ES-I3 (cell line): ENCODE results near the gene SUPT6H.
"Not testable (repeated sequence)": the region's sequence is repeated elsewhere in the genome, so short reads cannot be mapped to it uniquely, and the experiment has no call there.

Source experiments
- H3K36me3 ChIP-seq: 2 replicates; pipeline ENCODE4 v1.6.1; 2013; ENCODE audit warnings: mild to moderate bottlenecking, low read length, control low read depth, moderate library complexity; ENCODE audit not compliant: insufficient read depth
- H3K4me1 ChIP-seq: 2 replicates; pipeline ENCODE4 v1.6.1; 2013; ENCODE audit warnings: mild to moderate bottlenecking, control low read depth, low read length; ENCODE audit not compliant: insufficient read depth
- H3K9ac ChIP-seq: 2 replicates; pipeline ENCODE4 v1.6.1; 2013; ENCODE audit warnings: low read depth, mild to moderate bottlenecking, low read length, moderate library complexity
- H3K9me3 ChIP-seq: 2 replicates; pipeline ENCODE4 v1.6.1; 2013; ENCODE audit warnings: mild to moderate bottlenecking, low read length, moderate library complexity; ENCODE audit not compliant: control insufficient read depth, insufficient read depth

The SUPT6H gene

DNA sequence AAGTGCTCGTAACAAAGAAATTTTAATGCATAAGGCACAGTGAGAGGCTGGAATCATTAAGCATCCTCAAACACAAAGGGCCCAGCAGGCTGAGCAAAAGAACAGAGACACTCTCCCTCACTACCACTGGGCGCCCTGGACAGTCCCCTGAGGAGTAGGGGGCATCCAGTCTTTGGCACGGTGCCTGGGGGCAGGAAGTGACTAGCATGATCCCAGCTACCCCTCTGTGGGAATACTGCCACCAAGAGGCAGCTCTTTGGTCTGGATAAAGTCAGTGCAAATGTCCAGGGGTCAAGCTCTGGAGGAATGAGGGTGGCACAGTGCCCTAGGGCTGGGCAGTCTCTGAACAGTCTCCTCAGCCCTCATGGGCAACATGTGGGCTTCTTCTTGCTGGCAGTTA lies 52.3 kb downstream of the SUPT6H start:
- no peak overlapping the region for H3K9ac ChIP-seq
- peaks cover 17% of the 10 kb centered on the region for H3K4me1 ChIP-seq
- no peaks in the 10 kb centered on the region for H3K9me3 ChIP-seq
- H3K36me3 ChIP-seq = no peaks in the 10 kb centered on the region; the same call in 1 of the 2 replicates

DNA sequence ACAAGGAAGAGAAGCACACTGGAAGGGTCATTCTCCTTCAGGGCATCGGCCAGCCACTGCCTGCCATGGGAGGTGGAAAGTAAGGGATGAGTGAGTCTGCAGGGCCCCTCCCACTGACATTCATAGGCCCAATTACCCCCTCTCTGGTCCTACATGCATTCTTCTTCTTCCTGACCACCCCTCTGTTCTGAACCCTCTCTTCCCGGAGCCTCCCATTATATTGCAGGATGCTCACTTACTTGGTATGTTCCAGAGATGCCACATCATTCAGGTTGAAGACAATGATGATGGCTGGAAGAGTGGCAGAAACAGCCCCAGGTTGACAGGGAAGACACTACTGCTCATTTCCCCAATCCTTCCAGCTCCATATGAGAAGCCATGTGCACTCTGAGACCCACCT lies 53.2 kb downstream of the SUPT6H start:
- Histone ChIP-seq H3K9me3 (no peaks in the 10 kb centered on the region), H3K36me3 (peaks cover 1% of the 10 kb centered on the region; the same call in 1 of the 2 replicates), H3K9ac (no peak overlapping the region), H3K4me1 (peaks cover 14% of the 10 kb centered on the region)

DNA sequence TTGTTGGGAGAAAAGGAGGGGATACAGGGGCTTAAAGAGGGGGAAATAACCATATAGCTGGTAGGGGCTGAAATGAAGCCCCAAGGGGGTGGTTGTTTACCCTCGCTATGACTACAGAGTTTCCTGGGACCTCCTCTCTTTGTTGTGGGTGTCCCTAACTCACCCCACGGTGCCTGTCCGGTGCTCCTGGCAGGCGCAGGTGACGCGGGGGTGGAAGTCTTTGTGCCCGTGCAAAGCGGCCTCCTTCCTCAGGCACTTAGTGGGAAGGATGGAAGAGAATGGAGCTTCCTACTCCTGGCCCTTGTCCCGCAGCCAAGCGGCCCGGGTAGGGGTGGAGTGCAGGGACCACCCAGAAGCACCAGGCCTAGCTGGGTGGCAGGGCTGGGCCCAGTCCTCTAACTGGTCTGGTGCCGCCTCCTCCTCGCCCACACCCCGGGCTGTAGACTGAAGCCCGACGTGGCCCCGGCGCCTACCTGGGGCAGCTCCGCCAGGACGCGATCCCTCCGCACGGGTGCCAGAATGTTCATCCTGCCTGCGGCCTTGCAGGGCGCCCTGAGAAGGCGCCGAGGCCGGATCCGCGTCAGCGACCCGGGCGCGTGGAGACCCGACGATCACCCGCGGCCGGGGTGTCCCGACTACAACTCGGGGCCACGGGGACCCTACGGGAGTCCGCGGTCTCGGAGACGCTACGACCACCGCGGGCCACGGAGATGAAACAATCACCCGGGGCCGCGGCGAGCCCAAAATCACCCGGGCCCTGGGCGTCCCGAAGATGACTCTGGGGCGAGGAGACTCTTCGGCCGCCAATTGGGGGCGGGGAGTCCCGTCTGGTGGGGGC lies 55.0 kb downstream of the SUPT6H start:
- H3K4me1 ChIP-seq = peaks cover 19% of the 10 kb centered on the region
- peaks cover 15% of the 10 kb centered on the region for H3K36me3 ChIP-seq
- no peaks in the 10 kb centered on the region for H3K9me3 ChIP-seq
- H3K9ac ChIP-seq = peak overlapping the region; percentile 92

DNA sequence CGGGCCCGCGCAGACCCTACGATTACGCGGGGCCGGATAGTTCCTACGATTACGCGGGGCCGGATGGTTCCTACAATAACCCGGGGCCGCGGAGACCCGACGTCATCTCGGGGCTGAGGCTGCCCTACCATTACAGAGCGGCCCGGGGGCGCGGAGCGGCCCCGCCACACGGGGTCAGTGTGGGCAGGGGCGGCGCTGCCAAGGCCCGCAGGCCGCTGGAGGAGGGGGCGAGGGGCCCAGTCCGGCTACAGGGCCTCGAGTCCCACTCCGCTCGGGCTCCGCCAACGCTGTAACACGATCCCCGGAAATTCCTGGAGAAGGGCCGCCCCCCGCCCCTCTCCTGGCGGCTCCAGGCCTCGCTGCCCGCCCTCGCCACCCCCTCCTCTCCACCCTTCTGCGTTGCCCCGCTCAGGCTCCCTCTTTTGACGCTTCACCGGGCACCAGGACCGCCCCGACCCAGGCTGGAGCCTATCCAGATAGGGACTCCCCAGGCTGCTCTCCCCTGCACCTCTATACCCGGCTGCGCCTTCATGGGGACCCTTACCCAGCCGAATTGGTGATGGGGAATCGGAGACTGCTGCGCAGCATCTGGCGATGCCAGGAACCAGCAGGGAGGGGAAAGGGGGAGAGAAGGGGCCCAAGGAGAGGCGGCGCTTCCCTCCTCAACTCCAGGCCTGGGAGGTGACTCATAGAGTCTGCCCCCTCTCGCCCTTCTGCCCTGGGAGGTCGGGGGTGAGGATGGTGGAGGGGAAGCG lies 55.8 kb downstream of the SUPT6H start, which contains the start of gene RAB34:
TSS of gene RAB34 (minus strand) at position 291 of the 755 bp plus-strand sequence. CDS start 602 bp downstream, outside the sequence.
- H3K4me1 ChIP-seq = peaks cover 23% of the 10 kb centered on the region
- H3K9ac ChIP-seq = peak within 1 kb of the TSS; percentile 99
- peaks cover 21% of the 10 kb centered on the region for H3K36me3 ChIP-seq
- no peaks in the 10 kb centered on the region for H3K9me3 ChIP-seq

DNA sequence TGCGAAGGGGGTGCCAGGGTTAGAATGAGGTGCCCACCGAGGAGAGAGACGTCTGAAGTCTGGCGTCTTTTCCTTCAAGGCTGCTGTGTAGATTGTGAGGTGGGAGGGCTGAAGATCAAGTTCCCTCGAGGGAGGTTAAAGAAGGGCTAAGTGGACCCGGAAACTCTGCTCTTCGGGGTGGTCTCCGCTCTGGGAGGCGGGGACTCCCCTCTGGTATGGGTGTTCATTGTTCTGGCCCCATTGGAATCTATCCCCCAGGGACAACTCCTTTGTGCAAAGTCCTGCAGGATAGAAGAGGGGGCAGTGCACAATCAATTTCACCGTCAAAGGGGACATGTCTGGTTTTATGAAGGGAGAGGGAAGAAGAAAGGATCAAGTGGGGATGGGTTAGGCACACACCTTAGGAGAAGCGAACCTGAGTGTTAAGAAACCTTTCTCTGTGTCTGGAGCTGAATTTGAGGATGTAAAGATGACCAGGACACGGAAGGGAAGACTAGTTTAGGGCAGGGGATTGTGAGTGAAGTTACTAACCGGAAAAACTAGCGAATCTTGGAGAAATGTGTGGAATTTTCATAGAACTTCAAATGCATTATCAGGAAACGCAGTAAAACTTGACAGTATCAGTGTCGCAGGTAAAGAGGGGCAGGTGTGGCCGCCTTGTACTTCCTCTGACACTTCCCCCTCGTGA lies 56.5 kb downstream of the SUPT6H start:
- H3K9me3 ChIP-seq = no peaks in the 10 kb centered on the region
- H3K36me3 ChIP-seq = peaks cover 27% of the 10 kb centered on the region
- H3K4me1 ChIP-seq = peaks cover 24% of the 10 kb centered on the region; the same call in 1 of the 2 replicates
- peak overlapping the region; percentile 99 for H3K9ac ChIP-seq

DNA sequence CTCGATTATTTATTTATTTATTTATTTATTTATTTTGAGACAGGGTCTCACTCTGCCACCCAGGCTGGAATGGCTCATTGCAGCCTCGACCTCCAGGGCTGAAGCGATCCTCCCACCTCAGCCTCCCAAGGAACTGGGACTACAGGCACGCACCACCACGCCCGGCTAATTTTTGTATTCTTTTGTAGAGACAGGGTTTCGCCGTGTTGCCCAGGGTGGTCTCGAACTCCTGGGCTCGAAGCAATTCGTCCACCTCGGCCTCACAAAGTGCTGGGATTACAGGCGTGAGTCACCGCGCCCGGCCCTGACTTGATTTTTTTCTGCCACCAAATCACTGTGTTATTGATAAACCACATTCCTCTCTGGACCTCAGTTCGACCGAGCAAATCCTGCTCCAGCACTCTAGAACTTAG lies 57.0 kb downstream of the SUPT6H start:
- Histone ChIP-seq H3K4me1 (peaks cover 24% of the 10 kb centered on the region; the same call in 1 of the 2 replicates), H3K9me3 (no peaks in the 10 kb centered on the region), H3K9ac (peak overlapping the region; percentile 99), H3K36me3 (peaks cover 33% of the 10 kb centered on the region)

DNA sequence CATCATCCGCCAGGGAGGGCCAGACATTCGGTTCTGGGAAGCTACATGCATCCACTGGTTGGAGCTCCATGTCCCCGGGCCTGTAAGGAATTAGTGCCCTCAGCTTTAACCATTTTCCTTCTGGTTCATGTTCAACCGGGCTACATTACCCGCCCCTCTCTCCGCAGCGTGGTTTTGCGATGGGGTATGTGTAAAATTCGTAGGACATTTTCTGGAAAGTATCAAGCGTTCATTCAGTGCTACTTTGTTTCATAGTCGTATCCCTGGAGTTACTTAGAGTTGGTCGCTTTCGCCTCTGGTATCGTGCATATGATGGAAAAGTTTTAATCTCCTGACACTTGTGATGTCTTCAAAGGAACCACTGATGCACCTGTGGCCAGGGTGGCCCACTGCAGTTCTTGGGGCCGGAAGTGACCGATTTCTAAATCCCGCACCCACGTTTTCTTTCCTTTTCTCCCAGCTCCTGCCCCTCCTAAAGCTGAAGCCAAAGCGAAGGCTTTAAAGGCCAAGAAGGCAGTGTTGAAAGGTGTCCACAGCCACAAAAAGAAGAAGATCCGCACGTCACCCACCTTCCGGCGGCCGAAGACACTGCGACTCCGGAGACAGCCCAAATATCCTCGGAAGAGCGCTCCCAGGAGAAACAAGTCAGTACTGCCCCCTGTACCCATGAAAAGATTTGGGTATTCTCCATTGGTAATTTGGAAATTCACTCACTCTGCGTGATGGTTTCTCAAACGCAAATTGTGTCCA lies 58.4 kb downstream of the SUPT6H start:
- Histone ChIP-seq H3K36me3 (peaks cover 41% of the 10 kb centered on the region), H3K4me1 (peaks cover 24% of the 10 kb centered on the region; the same call in 1 of the 2 replicates), H3K9me3 (no peaks in the 10 kb centered on the region), H3K9ac (peak overlapping the region; percentile 99)

DNA sequence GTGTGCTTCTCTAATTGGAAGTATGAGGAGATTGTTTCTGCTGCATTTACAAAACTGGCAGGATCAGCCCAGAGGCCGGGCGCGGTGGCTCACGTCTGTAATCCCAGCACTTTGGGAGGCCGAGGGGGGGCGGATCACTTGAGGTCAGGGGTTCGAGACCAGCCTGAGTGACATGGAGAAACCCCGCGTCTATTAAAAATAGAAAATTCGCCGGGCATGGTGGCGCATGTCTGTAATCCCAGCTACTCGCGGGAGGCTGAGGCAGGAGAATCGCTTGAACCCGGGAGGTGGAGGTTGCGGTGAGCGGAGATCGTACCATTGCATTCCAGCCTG lies 59.0 kb downstream of the SUPT6H start:
- H3K4me1 ChIP-seq = peaks cover 23% of the 10 kb centered on the region; the same call in 1 of the 2 replicates
- H3K36me3 ChIP-seq = peaks cover 41% of the 10 kb centered on the region
- H3K9me3 ChIP-seq = not testable (repeated sequence)
- H3K9ac ChIP-seq = peak overlapping the region; percentile 99

DNA sequence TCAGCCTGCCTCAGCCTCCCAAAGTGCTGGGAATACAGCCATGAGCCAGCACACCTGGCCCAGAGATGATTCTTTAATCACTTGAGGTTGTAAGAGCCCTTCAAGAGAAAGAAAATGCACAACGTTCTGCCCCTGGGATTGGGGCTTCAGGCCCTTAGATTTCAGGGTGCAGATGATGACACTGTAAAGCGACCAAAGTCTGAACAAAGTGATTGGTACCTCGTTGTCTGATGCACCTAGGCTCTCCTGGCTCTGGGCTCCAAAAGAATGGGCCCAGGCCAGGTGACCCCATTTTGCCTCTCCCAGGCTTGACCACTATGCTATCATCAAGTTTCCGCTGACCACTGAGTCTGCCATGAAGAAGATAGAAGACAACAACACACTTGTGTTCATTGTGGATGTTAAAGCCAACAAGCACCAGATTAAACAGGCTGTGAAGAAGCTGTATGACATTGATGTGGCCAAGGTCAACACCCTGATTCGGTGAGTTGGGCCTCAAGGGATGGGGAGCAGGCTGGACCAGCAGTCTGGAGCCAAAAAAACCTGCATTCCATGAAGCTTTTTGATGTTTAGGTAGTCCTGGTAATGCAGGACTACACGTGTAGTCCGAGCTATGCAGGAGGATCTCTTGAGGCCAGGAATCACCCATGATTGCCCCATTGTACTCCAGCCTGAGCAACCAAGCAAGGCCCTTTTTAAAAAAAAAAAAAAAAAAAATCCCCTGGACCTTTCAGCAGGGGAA lies 60.6 kb downstream of the SUPT6H start:
- Histone ChIP-seq H3K36me3 (peaks cover 41% of the 10 kb centered on the region), H3K4me1 (peaks cover 17% of the 10 kb centered on the region; the same call in 1 of the 2 replicates), H3K9ac (no peak overlapping the region)

DNA sequence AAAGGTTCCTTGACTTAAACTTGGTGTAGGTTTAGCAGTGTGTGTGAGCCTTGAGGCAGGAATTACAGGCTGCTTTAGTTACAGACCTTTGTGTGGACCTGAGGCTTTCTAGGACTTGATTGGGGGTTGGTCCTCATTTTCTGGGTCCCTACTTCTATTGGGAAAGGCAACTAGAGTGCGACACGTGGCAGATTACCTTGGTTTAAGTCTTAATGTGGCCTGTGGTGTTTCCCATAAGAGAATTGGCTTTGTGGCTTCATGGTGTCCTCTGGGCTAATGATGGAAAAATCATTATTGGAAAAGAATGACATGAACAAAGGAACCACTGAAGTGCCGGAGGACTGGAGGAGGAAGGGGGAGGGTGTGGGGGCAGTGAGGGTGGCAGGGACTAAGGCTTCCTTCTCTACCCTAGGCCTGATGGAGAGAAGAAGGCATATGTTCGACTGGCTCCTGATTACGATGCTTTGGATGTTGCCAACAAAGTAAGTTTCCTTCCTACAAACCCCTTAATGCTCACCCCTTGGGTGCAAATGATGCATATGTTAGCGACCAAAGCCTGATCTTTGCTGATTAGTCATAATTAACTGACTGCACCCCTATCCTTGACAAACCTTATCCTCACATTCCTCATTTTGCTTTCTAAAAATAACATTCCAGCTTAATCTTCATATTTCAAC lies 61.3 kb downstream of the SUPT6H start:
- Histone ChIP-seq H3K4me1 (peaks cover 17% of the 10 kb centered on the region; the same call in 1 of the 2 replicates), H3K36me3 (peaks cover 41% of the 10 kb centered on the region), H3K9me3 (no peaks in the 10 kb centered on the region), H3K9ac (no peak overlapping the region)

More for the DNA sequence above, 60.6 kb downstream of the SUPT6H start:
- H3K9me3 ChIP-seq = no peaks in the 10 kb centered on the region

DNA sequence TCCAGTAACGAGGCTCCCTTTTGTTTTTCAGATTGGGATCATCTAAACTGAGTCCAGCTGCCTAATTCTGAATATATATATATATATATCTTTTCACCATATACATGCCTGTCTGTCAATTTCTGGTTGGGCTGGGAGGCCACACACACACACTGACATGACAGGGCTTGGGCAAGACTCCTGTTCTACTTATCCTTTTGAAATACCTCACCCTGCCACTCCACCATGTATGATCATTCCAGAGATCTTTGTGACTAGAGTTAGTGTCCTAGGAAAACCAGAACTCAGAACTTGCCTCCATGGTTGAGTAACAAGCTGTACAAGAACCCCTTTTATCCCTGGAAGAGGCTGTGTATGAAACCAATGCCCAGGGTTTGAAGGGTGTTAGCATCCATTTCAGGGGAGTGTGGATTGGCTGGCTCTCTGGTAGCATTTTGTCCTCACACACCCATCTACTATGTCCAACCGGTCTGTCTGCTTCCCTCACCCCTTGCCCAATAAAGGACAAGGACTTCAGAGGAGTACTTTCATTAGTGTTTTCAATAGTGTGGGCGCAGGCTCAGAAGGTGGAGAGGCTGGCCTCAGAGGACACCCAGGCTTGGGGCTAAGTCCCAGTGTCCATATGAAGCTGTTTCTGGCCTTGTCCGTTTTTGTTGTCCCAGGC lies 62.0 kb downstream of the SUPT6H start:
- H3K36me3 ChIP-seq = peaks cover 41% of the 10 kb centered on the region
- not testable (repeated sequence) for H3K9ac ChIP-seq, H3K9me3 ChIP-seq
- H3K4me1 ChIP-seq = peaks cover 18% of the 10 kb centered on the region; the same call in 1 of the 2 replicates

DNA sequence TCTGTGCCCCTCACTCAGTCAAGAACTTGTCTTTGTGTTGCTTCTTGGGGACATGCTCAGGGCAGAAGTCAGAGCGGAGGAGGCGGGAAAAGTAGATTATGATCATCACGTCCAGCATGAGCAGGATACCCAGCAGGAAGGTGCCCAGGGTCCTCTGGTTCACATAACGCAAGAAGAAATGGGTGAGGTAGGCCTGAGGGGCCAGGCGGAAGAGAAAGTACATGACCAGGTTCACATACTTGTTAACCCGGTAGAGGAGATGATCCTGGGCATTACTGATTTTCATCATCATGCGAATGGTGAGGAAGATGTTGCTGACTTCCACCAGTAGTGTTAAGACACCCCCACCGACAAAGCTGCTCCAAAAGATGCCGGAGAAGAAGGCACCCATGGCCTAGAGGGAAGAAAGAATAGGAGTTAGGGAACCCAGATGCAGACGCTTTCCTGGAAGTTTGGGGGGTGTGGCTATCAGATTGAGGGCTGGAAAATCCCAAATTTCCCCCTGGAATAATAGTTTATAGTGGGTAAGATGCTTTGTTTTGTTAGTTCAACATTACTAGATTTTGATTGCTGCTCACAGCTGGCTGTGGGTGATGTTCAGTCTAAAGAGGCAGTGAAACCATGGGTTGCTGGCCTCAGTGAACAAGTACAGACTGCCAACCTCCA lies 62.6 kb downstream of the SUPT6H start:
- Histone ChIP-seq H3K9me3 (no peaks in the 10 kb centered on the region), H3K4me1 (peaks cover 21% of the 10 kb centered on the region; the same call in 1 of the 2 replicates), H3K36me3 (peaks cover 41% of the 10 kb centered on the region), H3K9ac (peak overlapping the region; percentile 44)
